ENCODE results near the gene EYS. TPM values are rescaled to one million over a fixed set of nuclear protein-coding genes. Genes with fewer than 3 reads are reported as not detected.

EYS gene
- total RNA-seq, 1 experiment from 2014 or later, result not detected

GRCh38 chr6:64920257-64920656 lies 786.8 kb downstream of the EYS start:
- H3K27ac ChIP-seq (ENCODE audit: insufficient read length, low read depth, low read length), result no peak overlapping the region
- no peak overlapping the region for H2AK5ac ChIP-seq (ENCODE audit: insufficient read length, low read length)
- H4K20me1 ChIP-seq (ENCODE audit: control insufficient read depth, insufficient read depth, insufficient read length), result no peaks in the 10 kb centered on the region
- H3K56ac ChIP-seq (ENCODE audit: insufficient read length, low read depth, low read length), result no peak overlapping the region
- Mint-ChIP-seq H3K27ac (no peak overlapping the region), H3K27me3 (ENCODE audit: low read depth) (no peaks in the 10 kb centered on the region), H3K36me3 (ENCODE audit: insufficient read depth in 1 of 3, low read depth in 3 of 3) (no peaks in the 10 kb centered on the region), H3K9me3 (no peaks in the 10 kb centered on the region; a peak in 1 of 5 replicates), H3K4me3 (no peak overlapping the region), H3K4me1 (no peaks in the 10 kb centered on the region)
- no peaks in the 10 kb centered on the region for H3K9me3 ChIP-seq (ENCODE audit: control insufficient read depth, low read depth, low read length)
- TF ChIP-seq, protein P1, sequence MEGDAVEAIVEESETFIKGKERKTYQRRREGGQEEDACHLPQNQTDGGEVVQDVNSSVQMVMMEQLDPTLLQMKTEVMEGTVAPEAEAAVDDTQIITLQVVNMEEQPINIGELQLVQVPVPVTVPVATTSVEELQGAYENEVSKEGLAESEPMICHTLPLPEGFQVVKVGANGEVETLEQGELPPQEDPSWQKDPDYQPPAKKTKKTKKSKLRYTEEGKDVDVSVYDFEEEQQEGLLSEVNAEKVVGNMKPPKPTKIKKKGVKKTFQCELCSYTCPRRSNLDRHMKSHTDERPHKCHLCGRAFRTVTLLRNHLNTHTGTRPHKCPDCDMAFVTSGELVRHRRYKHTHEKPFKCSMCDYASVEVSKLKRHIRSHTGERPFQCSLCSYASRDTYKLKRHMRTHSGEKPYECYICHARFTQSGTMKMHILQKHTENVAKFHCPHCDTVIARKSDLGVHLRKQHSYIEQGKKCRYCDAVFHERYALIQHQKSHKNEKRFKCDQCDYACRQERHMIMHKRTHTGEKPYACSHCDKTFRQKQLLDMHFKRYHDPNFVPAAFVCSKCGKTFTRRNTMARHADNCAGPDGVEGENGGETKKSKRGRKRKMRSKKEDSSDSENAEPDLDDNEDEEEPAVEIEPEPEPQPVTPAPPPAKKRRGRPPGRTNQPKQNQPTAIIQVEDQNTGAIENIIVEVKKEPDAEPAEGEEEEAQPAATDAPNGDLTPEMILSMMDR (conservative IDR thresholded peaks at IDR 0.05), result no peak
- no CpG with 5 or more reads among the region's 1 CpG for WGBS (ENCODE audit: extremely low coverage, insufficient read length, low lambda C conversion rate)
- H2BK20ac ChIP-seq (ENCODE audit: low read depth, low read length, poor library complexity, severe bottlenecking), result no peak overlapping the region
- no peak overlapping the region for H4K8ac ChIP-seq (replicated peaks; ENCODE audit: insufficient read length, low read depth, low read length)
- H3K23me2 ChIP-seq (ENCODE audit: insufficient read length, low read depth, low read length, poor library complexity, severe bottlenecking), result no peaks in the 10 kb centered on the region
- H3K4me1 ChIP-seq (ENCODE audit: insufficient read depth, low read length), result no peaks in the 10 kb centered on the region
- no peak overlapping the region for H2AFZ ChIP-seq (ENCODE audit: low read length)
- no peak overlapping the region for H3K14ac ChIP-seq (ENCODE audit: insufficient read depth, low read length)
- no peak for DNase-seq
- H3K4me2 ChIP-seq (ENCODE audit: insufficient read depth, insufficient read length, low read length), result no peak overlapping the region
- no peak overlapping the region for H4K5ac ChIP-seq (ENCODE audit: insufficient read length, low read depth, low read length)
- H3K79me2 ChIP-seq (ENCODE audit: insufficient read depth, low read length), result no peaks in the 10 kb centered on the region
- no peaks in the 10 kb centered on the region for H3K79me1 ChIP-seq (ENCODE audit: insufficient read depth, low read depth, low read length, poor library complexity, severe bottlenecking)
- H3K18ac ChIP-seq (ENCODE audit: insufficient read length, low read depth, low read length), result no peak overlapping the region
- H4K91ac ChIP-seq (ENCODE audit: insufficient read length, low read depth, low read length), result no peak overlapping the region
- no peak overlapping the region for H3K23ac ChIP-seq (ENCODE audit: insufficient read length, low read depth, low read length)
- H3K9ac ChIP-seq (ENCODE audit: extremely low read depth, insufficient read length, low read length), result no peak overlapping the region
- no peak overlapping the region for H2BK12ac ChIP-seq (ENCODE audit: insufficient read length, low read depth, low read length)
- H3K4ac ChIP-seq (ENCODE audit: low read depth, low read length), result no peak overlapping the region
- no peak overlapping the region for H3T11ph ChIP-seq (ENCODE audit: low read length)
- H2BK15ac ChIP-seq (ENCODE audit: low read depth, low read length), result no peak overlapping the region
- no peak overlapping the region for H2BK5ac ChIP-seq (ENCODE audit: insufficient read length, low read length)
- no peaks in the 10 kb centered on the region for H3K27me3 ChIP-seq (ENCODE audit: insufficient read depth, low read length)
- no peak overlapping the region for H2BK120ac ChIP-seq (ENCODE audit: low read depth, low read length, poor library complexity, severe bottlenecking)
